Measurements from ENCODE around the gene FASTK. TPM values are rescaled to one million over a fixed set of nuclear protein-coding genes. Genes with fewer than 3 reads are reported as not detected.

The FASTK gene
- total RNA-seq, 1 donor, result 87.6 TPM

DNA sequence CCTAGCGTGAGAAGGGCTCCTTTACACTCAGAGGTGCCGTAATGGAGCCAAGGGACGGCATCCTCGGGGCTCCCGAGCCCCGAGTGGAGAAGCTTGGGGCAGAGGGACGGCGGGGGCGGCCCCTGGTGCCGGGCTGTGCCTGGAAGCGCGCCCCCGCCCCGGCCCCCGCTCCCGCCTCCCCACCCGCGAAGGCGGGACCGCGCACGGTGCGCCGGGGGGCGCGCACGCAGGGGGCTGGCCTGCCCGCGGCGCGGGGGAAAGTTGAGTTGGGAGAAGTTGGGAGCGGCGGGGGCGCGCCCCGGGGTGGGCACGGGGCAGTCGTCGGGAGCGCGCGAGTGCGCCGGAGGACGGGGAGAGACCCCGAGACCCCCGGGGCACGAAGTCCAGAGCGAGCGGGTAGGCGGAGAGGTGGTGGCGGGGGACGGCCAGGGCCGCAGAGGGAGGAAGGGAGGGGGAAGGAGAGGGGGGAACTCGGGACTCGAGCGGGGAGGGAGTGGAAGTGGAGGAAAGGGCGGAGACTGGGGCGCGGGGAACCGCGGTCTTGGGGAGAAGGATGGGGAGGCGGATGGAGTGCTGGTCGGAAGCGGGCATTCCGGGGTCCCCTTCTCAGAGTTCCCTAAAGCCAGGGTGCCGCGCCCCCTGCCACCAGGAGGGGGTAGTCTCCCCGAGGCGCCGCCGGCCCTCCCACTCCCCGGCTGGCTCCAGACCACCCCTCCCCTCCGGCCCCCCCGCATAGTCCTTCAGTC, 21.1 kb downstream of the FASTK start, which contains the start of gene SLC4A2:
TSS of gene SLC4A2 (plus strand) at position 223 of the 746 bp plus-strand sequence. CDS start 2,399 bp downstream, outside the sequence.
- Histone ChIP-seq H4K20me1 (ENCODE audit: insufficient read depth, low read length) (peaks cover 21% of the 10 kb centered on the region), H3K36me3 (ENCODE audit: insufficient read depth, low read length) (peaks cover 3% of the 10 kb centered on the region), H3K27ac (ENCODE audit: low read depth, low read length) (peak within 1 kb of the TSS; percentile 93), H2AFZ (ENCODE audit: low read length) (peak within 1 kb of the TSS; percentile 93), H3K9me3 (ENCODE audit: low read depth, low read length) (no peaks in the 10 kb centered on the region), H3K79me2 (ENCODE audit: insufficient read depth, low read length) (peaks cover 38% of the 10 kb centered on the region), H3K4me2 (ENCODE audit: insufficient read depth, low read length) (peak within 1 kb of the TSS; percentile 100), H3K4me1 (ENCODE audit: insufficient read depth, low read length) (peaks cover 48% of the 10 kb centered on the region), H3K27me3 (ENCODE audit: insufficient read depth, low read length) (no peaks in the 10 kb centered on the region), H3K4me3 (ENCODE audit: insufficient read depth, low read length) (peak within 1 kb of the TSS; percentile 91)
- peak; percentile 99 for DNase-seq (ENCODE audit: insufficient read length, low spot score, missing footprints)
- TF ChIP-seq, protein P1, sequence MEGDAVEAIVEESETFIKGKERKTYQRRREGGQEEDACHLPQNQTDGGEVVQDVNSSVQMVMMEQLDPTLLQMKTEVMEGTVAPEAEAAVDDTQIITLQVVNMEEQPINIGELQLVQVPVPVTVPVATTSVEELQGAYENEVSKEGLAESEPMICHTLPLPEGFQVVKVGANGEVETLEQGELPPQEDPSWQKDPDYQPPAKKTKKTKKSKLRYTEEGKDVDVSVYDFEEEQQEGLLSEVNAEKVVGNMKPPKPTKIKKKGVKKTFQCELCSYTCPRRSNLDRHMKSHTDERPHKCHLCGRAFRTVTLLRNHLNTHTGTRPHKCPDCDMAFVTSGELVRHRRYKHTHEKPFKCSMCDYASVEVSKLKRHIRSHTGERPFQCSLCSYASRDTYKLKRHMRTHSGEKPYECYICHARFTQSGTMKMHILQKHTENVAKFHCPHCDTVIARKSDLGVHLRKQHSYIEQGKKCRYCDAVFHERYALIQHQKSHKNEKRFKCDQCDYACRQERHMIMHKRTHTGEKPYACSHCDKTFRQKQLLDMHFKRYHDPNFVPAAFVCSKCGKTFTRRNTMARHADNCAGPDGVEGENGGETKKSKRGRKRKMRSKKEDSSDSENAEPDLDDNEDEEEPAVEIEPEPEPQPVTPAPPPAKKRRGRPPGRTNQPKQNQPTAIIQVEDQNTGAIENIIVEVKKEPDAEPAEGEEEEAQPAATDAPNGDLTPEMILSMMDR (IDR thresholded peaks at IDR 0.05; ENCODE audit: extremely low read depth, low read depth, low read length), result peak; percentile 30

DNA sequence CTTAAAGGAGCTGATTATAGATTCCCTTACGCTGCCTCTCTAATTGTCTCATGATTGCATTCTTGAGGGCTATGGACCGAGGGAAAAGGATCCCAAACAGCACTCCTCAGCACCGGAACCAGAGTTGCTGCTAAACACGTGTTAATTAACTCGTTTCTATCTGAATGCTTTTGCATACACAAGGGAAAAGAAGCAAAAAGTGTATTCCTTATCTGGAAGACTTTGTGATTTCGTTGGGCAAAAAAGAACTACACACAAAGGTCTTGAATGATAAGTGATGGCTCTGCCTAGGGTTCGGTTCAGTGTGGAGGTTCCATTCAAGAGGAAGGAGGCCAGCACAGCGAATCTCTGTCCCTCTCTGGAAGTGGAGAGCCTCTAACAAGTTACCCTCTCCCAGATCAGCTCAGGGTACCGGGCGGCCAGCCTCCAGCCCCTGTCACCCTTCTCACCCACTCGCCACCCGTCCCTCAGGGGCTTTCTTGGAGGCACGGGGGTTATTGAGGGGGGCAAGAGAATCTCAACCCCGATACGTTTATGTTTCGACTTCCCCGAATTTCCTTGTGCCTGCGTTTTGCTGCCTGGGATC, 21.7 kb downstream of the FASTK start:
- H3K36me3 ChIP-seq (ENCODE audit: insufficient read depth, low read length), result no peaks in the 10 kb centered on the region
- H3K4me2 ChIP-seq (ENCODE audit: insufficient read depth, low read length), result peak overlapping the region; percentile 100
- H4K20me1 ChIP-seq (ENCODE audit: insufficient read depth, low read length), result peaks cover 21% of the 10 kb centered on the region
- TF ChIP-seq, protein P1 (IDR thresholded peaks at IDR 0.05; ENCODE audit: extremely low read depth, low read depth, low read length), result no peak
- H3K79me2 ChIP-seq (ENCODE audit: insufficient read depth, low read length), result peaks cover 35% of the 10 kb centered on the region
- H3K27ac ChIP-seq (ENCODE audit: low read depth, low read length), result peak overlapping the region; percentile 93
- H3K9me3 ChIP-seq (ENCODE audit: low read depth, low read length), result no peaks in the 10 kb centered on the region
- H3K4me1 ChIP-seq (ENCODE audit: insufficient read depth, low read length), result peaks cover 48% of the 10 kb centered on the region
- no peaks in the 10 kb centered on the region for H3K27me3 ChIP-seq (ENCODE audit: insufficient read depth, low read length)
- DNase-seq (ENCODE audit: insufficient read length, low spot score, missing footprints), result no peak
- H3K4me3 ChIP-seq (ENCODE audit: insufficient read depth, low read length), result peak overlapping the region; percentile 91
- peak overlapping the region; percentile 93 for H2AFZ ChIP-seq (ENCODE audit: low read length)

DNA sequence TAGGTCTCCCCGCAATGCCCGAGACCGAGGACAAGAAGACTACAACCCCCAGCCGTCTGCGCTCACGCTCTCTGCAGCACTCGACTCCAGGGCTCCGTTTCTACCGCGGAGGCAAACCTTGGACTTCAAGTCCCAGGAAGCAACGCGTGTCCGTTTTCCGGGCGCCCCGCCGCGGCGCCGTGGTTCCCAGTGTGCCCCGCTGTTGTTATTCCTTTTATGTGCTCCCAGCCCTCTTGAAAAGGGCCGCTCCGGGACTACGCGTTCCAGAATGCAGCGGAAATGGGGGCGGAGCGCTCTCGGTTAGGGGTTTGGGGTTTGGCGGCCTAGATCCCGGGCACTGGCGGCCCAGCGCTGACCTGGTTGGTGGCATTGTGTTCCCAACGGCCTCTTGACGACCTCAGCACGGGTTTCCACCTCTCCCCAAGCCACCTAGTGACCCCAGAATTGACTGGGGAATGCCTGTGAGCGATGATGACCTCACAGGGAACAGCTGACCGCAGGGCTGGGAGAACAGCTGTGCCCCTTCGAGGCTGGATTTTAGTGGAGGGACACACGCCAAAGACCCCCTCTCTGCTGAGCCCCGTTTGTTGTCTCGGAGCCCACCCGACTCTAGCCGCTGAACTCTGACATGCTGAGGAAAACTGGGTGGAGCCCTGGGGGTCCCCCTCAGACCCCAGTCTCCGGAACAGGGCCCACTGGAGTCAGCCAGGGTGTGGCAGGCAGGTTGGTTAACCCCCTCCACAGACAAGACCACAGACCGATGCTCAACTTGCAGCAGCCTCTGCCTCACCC, 22.4 kb downstream of the FASTK start:
- Histone ChIP-seq H4K20me1 (ENCODE audit: insufficient read depth, low read length) (peaks cover 16% of the 10 kb centered on the region), H3K79me2 (ENCODE audit: insufficient read depth, low read length) (peaks cover 30% of the 10 kb centered on the region), H3K4me3 (ENCODE audit: insufficient read depth, low read length) (peak overlapping the region; percentile 91), H3K4me2 (ENCODE audit: insufficient read depth, low read length) (peak overlapping the region; percentile 100), H3K36me3 (ENCODE audit: insufficient read depth, low read length) (no peaks in the 10 kb centered on the region), H3K27me3 (ENCODE audit: insufficient read depth, low read length) (no peaks in the 10 kb centered on the region), H3K4me1 (ENCODE audit: insufficient read depth, low read length) (peaks cover 48% of the 10 kb centered on the region), H3K27ac (ENCODE audit: low read depth, low read length) (peak overlapping the region; percentile 93), H3K9me3 (ENCODE audit: low read depth, low read length) (no peaks in the 10 kb centered on the region), H2AFZ (ENCODE audit: low read length) (peak overlapping the region; percentile 93)
- peak; percentile 100 for DNase-seq (ENCODE audit: insufficient read length, low spot score, missing footprints)
- TF ChIP-seq, protein P1 (IDR thresholded peaks at IDR 0.05; ENCODE audit: extremely low read depth, low read depth, low read length), result no peak
